ENCODE data around the gene ERVV-1. TPM values are rescaled to one million over a fixed set of nuclear protein-coding genes. Genes with fewer than 3 reads are reported as not detected.
A peak's percentile ranks its signal among the peaks of the same experiment; 100 is the strongest.

The ERVV-1 gene
- total RNA-seq, 4 donors from 2014 or later = not detected

- TF ChIP-seq POLR2A (IDR thresholded peaks at IDR 0.05) (no peak), CTCF (IDR thresholded peaks at IDR 0.05) (no peak)
- Histone ChIP-seq H3K4me1 (peaks cover 0 to 4% of the 10 kb centered on the region in 2 donors), H3K36me3 (peaks cover 5 to 6% of the 10 kb centered on the region in 2 donors), H3K4me3 (replicated peaks in 1 of 3) (no peak overlapping the region), H3K9me3 (no peaks in the 10 kb centered on the region), H3K27ac (no peak overlapping the region), H3K27me3 (no peaks in the 10 kb centered on the region)
- 84 to 88% methylated on average over 5 of the region's 5 CpGs for WGBS, 2 donors
- intact Hi-C loops (cut with DNase I) = no loop called here
- DNase-seq = no peak
Measured at GRCh38 chr19:52988506-52988905, 25.2 kb upstream of the ERVV-1 start.

GRCh38 chr19:52990759-52991418 lies 22.8 kb upstream of the ERVV-1 start:
- Histone ChIP-seq H3K4me3 (replicated peaks in 1 of 3) (no peak overlapping the region), H3K4me1 (peaks cover 0 to 4% of the 10 kb centered on the region in 2 donors), H3K36me3 (no peaks in the 10 kb centered on the region), H3K9me3 (no peaks in the 10 kb centered on the region), H3K27ac (no peak overlapping the region), H3K27me3 (no peaks in the 10 kb centered on the region)
- DNase-seq = no peak
- 91 to 95% methylated on average over 16 of the region's 16 CpGs for WGBS, 2 donors
- no peak for TF ChIP-seq POLR2A (IDR thresholded peaks at IDR 0.05)
- intact Hi-C loops (cut with DNase I) = no loop called here

- no peak overlapping the region for H3K4me3 ChIP-seq (replicated peaks in 1 of 3)
- no peak for TF ChIP-seq POLR2A (IDR thresholded peaks at IDR 0.05)
- no peak for TF ChIP-seq CTCF (IDR thresholded peaks at IDR 0.05)
- WGBS, 2 donors = 89 to 97% methylated on average over 2 of the region's 2 CpGs
- no peaks in the 10 kb centered on the region for H3K27me3 ChIP-seq
- H3K4me1 ChIP-seq = peaks cover 0 to 4% of the 10 kb centered on the region in 2 donors
- intact Hi-C loops (cut with DNase I) = no loop called here
- no peak overlapping the region for H3K27ac ChIP-seq
- no peaks in the 10 kb centered on the region for H3K9me3 ChIP-seq
- no peaks in the 10 kb centered on the region for H3K36me3 ChIP-seq
- no peak for DNase-seq
Measured at GRCh38 chr19:52991484-52991883, 22.2 kb upstream of the ERVV-1 start.

- DNase-seq = peak; percentile 6 to 13
- Histone ChIP-seq H3K27ac (no peak overlapping the region), H3K4me1 (peaks cover 0 to 4% of the 10 kb centered on the region in 2 donors), H3K36me3 (no peaks in the 10 kb centered on the region), H3K27me3 (no peaks in the 10 kb centered on the region), H3K4me3 (replicated peaks in 1 of 3) (peak overlapping the region in 2 of 3 donors; percentile 17 to 43), H3K9me3 (no peaks in the 10 kb centered on the region)
- TF ChIP-seq CTCF (IDR thresholded peaks at IDR 0.05) = no peak
- TF ChIP-seq POLR2A (IDR thresholded peaks at IDR 0.05) = no peak
- intact Hi-C loops (cut with DNase I) = no loop called here
- WGBS, 2 donors = 21 to 25% methylated on average over 18 to 26 of the region's 26 CpGs
Measured at GRCh38 chr19:52992109-52993004, 21.4 kb upstream of the ERVV-1 start.

GRCh38 chr19:52993342-52994178 lies 20.2 kb upstream of the ERVV-1 start:
- Histone ChIP-seq H3K36me3 (no peaks in the 10 kb centered on the region), H3K27me3 (no peaks in the 10 kb centered on the region), H3K27ac (peak overlapping the region in 1 of 3 donors; percentile 57), H3K4me3 (replicated peaks in 1 of 3) (peak overlapping the region in 2 of 3 donors; percentile 35 to 43), H3K9me3 (no peaks in the 10 kb centered on the region), H3K4me1 (peaks cover 0 to 4% of the 10 kb centered on the region in 2 donors)
- intact Hi-C loops (cut with DNase I) = no loop called here
- TF ChIP-seq CTCF (IDR thresholded peaks at IDR 0.05) (peak; percentile 31 to 56 (median 35)), POLR2A (IDR thresholded peaks at IDR 0.05) (peak in 1 of 2 donors; percentile 17)
- WGBS, 2 donors = 2 to 3% methylated on average over 34 to 43 of the region's 50 CpGs
- peak; percentile 71 to 82 for DNase-seq

All from thyroid gland (tissue), 4 donors.